HepG2 (cell line): Measurements from ENCODE around the gene PDK2. TPM values are rescaled to one million over a fixed set of nuclear protein-coding genes. Genes with fewer than 3 reads are reported as not detected.

ENCODE experiments used
- CEBPG ChIP-seq: IDR thresholded peaks from 2 replicates; pipeline ENCODE4 v1.6.1; 2016
- NFE2L1 ChIP-seq: sonication (generic); formaldehyde crosslinking; IDR thresholded peaks from 2 replicates; pipeline ENCODE4 v1.4.0; 2020; ENCODE audit warnings: missing genetic modification reagents, mild to moderate bottlenecking, borderline replicate concordance
- PLRG1 ChIP-seq: fragments of 450-650 bp; conservative IDR thresholded peaks from 2 replicates; pipeline ENCODE4 v1.6.1; 2016
- POLR2G ChIP-seq: fragments of 200-400 bp; formaldehyde crosslinking; IDR thresholded peaks from 2 replicates; pipeline ENCODE4 v1.6.1; 2018; ENCODE audit warnings: mild to moderate bottlenecking, low read depth, low read length, moderate library complexity
- ZBTB20 ChIP-seq: sonication (generic); formaldehyde crosslinking; IDR thresholded peaks from 2 replicates; pipeline ENCODE4 v1.8.1; 2023; ENCODE audit warnings: missing genetic modification reagents, low read depth, mild to moderate bottlenecking, borderline replicate concordance
- ZMYM2 ChIP-seq: sonication (generic); formaldehyde crosslinking; IDR thresholded peaks from 2 replicates; pipeline ENCODE4 v1.8.0; 2022; ENCODE audit warnings: mild to moderate bottlenecking, missing genetic modification reagents
- ZNF549 ChIP-seq: sonication (generic); formaldehyde crosslinking; IDR thresholded peaks from 2 replicates; pipeline ENCODE4 v1.5.0; 2020; ENCODE audit warnings: missing genetic modification reagents
- ZNF670 ChIP-seq: sonication (generic); formaldehyde crosslinking; IDR thresholded peaks from 2 replicates; pipeline ENCODE4 v1.8.0; 2022; ENCODE audit warnings: mild to moderate bottlenecking, missing genetic modification reagents, borderline replicate concordance
- ZSCAN21 ChIP-seq: sonication (generic); formaldehyde crosslinking; IDR thresholded peaks from 2 replicates; pipeline ENCODE4 v1.8.0; 2022; ENCODE audit warnings: mild to moderate bottlenecking, missing genetic modification reagents, moderate library complexity, borderline replicate concordance
- polyA plus RNA-seq, 8 experiments: library from polyadenylated mRNA; depleted of rRNA in 3 of 8; stranded (reverse) in 7 of 8; unstranded in 1 of 8; fragments of >200 nt; fragmentation: Illumina TruSeq in 4 of 8; extraction: Trizol in 4 of 8; gene quantifications; 2 replicates each; pipeline versions ENCODE4 v1.2.1 to v1.2.3, GENCODE V29; 2011 to 2016; ENCODE audit warnings: low read depth in 4 of 8, missing spikeins in 1 of 8, mixed read lengths in 1 of 8; ENCODE audit not compliant: insufficient read depth in 1 of 8
- total RNA-seq, 5 experiments: library from RNA; depleted of rRNA; stranded (reverse); fragments of >200 nt; fragmentation: Illumina TruSeq; extraction: Trizol; gene quantifications; 2 replicates each; pipeline ENCODE4 v1.2.3, GENCODE V29; 2016; ENCODE audit warnings: low read depth in 1 of 5
- TF ChIP-seq, protein P1 (sequence below): sonication (generic); formaldehyde crosslinking; IDR thresholded peaks from 2 replicates; pipeline ENCODE4 v1.4.0; 2020; ENCODE audit warnings: mild to moderate bottlenecking, missing genetic modification reagents, borderline replicate concordance
- TF ChIP-seq, protein P2 (sequence below): sonication (generic); formaldehyde crosslinking; IDR thresholded peaks from 2 replicates; pipeline ENCODE4 v1.5.1; 2020; ENCODE audit warnings: missing genetic modification reagents, mild to moderate bottlenecking, borderline replicate concordance
- TF ChIP-seq, protein P3 (sequence below): sonication (generic); formaldehyde crosslinking; IDR thresholded peaks from 2 replicates; pipeline ENCODE4 v1.9.0; 2022; ENCODE audit warnings: missing genetic modification reagents, mild to moderate bottlenecking, borderline replicate concordance
- TF ChIP-seq, protein P4 (sequence below): sonication (generic); formaldehyde crosslinking; IDR thresholded peaks from 2 replicates; pipeline ENCODE4 v1.5.1; 2020; ENCODE audit warnings: mild to moderate bottlenecking, missing genetic modification reagents
- TF ChIP-seq, protein P5 (sequence below): sonication (generic); formaldehyde crosslinking; IDR thresholded peaks from 2 replicates; pipeline ENCODE4 v1.8.0; 2022; ENCODE audit warnings: missing genetic modification reagents, mild to moderate bottlenecking, borderline replicate concordance

PDK2 gene
- total and polyA plus RNA-seq, 2 of the 13 experiments (the other 11 are each of a cell fraction or from before 2014, with no cell fraction given): 18.5 to 59.7 TPM

DNA sequence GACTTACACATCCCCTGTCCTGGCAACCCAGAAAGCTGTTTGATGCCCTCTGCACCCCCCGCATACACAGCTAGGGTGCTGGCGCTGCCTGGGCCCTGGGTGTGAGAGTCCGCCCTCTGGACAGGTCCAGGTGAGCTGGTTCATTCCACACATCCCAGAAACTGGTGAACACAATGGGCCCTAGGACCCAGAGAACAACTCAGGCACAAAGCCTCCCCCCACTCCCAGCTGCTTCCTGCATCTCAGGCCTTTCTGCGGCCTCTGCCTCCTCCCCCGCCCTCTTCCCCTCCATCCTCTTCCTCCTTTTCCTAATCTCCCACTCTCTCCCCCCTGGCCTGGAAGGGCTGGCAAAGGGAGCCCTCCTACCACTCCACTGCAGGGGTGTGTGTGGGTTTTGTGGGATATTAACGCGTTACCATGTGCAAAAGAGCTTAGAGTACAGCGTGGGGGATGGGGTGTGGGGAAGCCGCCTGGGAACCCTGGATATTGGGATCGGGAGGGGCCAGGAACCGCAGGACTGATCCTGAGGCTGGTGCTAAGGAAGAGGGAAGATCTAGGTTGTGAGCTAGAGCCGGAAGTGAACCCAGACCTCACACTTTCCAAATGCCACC, 56.9 kb downstream of the PDK2 start (continued):
- TF ChIP-seq, protein P1, sequence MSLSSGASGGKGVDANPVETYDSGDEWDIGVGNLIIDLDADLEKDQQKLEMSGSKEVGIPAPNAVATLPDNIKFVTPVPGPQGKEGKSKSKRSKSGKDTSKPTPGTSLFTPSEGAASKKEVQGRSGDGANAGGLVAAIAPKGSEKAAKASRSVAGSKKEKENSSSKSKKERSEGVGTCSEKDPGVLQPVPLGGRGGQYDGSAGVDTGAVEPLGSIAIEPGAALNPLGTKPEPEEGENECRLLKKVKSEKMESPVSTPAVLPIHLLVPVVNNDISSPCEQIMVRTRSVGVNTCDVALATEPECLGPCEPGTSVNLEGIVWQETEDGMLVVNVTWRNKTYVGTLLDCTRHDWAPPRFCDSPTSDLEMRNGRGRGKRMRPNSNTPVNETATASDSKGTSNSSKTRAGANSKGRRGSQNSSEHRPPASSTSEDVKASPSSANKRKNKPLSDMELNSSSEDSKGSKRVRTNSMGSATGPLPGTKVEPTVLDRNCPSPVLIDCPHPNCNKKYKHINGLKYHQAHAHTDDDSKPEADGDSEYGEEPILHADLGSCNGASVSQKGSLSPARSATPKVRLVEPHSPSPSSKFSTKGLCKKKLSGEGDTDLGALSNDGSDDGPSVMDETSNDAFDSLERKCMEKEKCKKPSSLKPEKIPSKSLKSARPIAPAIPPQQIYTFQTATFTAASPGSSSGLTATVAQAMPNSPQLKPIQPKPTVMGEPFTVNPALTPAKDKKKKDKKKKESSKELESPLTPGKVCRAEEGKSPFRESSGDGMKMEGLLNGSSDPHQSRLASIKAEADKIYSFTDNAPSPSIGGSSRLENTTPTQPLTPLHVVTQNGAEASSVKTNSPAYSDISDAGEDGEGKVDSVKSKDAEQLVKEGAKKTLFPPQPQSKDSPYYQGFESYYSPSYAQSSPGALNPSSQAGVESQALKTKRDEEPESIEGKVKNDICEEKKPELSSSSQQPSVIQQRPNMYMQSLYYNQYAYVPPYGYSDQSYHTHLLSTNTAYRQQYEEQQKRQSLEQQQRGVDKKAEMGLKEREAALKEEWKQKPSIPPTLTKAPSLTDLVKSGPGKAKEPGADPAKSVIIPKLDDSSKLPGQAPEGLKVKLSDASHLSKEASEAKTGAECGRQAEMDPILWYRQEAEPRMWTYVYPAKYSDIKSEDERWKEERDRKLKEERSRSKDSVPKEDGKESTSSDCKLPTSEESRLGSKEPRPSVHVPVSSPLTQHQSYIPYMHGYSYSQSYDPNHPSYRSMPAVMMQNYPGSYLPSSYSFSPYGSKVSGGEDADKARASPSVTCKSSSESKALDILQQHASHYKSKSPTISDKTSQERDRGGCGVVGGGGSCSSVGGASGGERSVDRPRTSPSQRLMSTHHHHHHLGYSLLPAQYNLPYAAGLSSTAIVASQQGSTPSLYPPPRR (CRISPR knock-in tag): no peak
- no peak for TF ChIP-seq NFE2L1 (CRISPR knock-in tag)
- TF ChIP-seq, protein P2, sequence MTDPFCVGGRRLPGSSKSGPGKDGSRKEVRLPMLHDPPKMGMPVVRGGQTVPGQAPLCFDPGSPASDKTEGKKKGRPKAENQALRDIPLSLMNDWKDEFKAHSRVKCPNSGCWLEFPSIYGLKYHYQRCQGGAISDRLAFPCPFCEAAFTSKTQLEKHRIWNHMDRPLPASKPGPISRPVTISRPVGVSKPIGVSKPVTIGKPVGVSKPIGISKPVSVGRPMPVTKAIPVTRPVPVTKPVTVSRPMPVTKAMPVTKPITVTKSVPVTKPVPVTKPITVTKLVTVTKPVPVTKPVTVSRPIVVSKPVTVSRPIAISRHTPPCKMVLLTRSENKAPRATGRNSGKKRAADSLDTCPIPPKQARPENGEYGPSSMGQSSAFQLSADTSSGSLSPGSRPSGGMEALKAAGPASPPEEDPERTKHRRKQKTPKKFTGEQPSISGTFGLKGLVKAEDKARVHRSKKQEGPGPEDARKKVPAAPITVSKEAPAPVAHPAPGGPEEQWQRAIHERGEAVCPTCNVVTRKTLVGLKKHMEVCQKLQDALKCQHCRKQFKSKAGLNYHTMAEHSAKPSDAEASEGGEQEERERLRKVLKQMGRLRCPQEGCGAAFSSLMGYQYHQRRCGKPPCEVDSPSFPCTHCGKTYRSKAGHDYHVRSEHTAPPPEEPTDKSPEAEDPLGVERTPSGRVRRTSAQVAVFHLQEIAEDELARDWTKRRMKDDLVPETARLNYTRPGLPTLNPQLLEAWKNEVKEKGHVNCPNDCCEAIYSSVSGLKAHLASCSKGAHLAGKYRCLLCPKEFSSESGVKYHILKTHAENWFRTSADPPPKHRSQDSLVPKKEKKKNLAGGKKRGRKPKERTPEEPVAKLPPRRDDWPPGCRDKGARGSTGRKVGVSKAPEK (CRISPR knock-in tag): no peak
- 0 out of 2 replicates have a peak, but pooled peaks have one; percentile 34 for TF ChIP-seq CEBPG (CRISPR knock-in tag)
- TF ChIP-seq, protein P3, sequence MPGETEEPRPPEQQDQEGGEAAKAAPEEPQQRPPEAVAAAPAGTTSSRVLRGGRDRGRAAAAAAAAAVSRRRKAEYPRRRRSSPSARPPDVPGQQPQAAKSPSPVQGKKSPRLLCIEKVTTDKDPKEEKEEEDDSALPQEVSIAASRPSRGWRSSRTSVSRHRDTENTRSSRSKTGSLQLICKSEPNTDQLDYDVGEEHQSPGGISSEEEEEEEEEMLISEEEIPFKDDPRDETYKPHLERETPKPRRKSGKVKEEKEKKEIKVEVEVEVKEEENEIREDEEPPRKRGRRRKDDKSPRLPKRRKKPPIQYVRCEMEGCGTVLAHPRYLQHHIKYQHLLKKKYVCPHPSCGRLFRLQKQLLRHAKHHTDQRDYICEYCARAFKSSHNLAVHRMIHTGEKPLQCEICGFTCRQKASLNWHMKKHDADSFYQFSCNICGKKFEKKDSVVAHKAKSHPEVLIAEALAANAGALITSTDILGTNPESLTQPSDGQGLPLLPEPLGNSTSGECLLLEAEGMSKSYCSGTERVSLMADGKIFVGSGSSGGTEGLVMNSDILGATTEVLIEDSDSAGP (CRISPR knock-in tag): peak; percentile 98
- no peak for TF ChIP-seq ZNF670 (CRISPR knock-in tag)
- TF ChIP-seq ZBTB20 (CRISPR knock-in tag): peak; percentile 78; the same call in 1 of the 2 replicates
- TF ChIP-seq ZMYM2 (CRISPR knock-in tag): no peak
- TF ChIP-seq POLR2G: peak; percentile 57; the same call in 1 of the 2 replicates
- peak; percentile 39; the same call in 1 of the 2 replicates for TF ChIP-seq ZSCAN21
- TF ChIP-seq, protein P4, sequence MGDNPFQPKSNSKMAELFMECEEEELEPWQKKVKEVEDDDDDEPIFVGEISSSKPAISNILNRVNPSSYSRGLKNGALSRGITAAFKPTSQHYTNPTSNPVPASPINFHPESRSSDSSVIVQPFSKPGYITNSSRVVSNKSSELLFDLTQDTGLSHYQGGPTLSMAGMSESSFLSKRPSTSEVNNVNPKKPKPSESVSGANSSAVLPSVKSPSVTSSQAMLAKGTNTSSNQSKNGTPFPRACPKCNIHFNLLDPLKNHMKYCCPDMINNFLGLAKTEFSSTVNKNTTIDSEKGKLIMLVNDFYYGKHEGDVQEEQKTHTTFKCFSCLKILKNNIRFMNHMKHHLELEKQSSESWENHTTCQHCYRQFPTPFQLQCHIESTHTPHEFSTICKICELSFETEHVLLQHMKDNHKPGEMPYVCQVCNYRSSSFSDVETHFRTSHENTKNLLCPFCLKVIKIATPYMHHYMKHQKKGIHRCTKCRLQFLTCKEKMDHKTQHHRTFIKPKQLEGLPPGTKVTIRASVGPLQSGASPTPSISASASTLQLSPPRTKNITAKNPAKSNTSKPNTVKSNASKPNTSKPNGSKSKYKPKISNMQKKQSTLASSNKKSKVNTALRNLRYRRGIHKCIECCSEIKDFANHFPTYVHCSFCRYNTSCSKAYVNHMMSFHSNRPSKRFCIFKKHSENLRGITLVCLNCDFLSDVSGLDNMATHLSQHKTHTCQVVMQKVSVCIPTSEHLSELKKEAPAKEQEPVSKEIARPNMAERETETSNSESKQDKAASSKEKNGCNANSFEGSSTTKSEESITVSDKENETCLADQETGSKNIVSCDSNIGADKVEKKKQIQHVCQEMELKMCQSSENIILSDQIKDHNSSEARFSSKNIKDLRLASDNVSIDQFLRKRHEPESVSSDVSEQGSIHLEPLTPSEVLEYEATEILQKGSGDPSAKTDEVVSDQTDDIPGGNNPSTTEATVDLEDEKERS: peak; percentile 66; the same call in 1 of the 2 replicates
- TF ChIP-seq PLRG1: no peak
- TF ChIP-seq ZNF549 (CRISPR knock-in tag): no peak
- TF ChIP-seq, protein P5, sequence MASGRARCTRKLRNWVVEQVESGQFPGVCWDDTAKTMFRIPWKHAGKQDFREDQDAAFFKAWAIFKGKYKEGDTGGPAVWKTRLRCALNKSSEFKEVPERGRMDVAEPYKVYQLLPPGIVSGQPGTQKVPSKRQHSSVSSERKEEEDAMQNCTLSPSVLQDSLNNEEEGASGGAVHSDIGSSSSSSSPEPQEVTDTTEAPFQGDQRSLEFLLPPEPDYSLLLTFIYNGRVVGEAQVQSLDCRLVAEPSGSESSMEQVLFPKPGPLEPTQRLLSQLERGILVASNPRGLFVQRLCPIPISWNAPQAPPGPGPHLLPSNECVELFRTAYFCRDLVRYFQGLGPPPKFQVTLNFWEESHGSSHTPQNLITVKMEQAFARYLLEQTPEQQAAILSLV (CRISPR knock-in tag): peak; percentile 88; the same call in 1 of the 2 replicates
